Spleen (tissue), 7 donors: ENCODE measurements around the gene SORCS1.

ENCODE experiments used
- POLR2A ChIP-seq, 3 donors: fragments of 450-650 bp; IDR thresholded peaks; one replicate each; pipeline ENCODE4 v1.5.1; 2017; ENCODE audit warnings: antibody characterized with exemption in 3 of 3, mild to moderate bottlenecking in 1 of 3
- POLR2AphosphoS5 ChIP-seq, 3 donors: sonication (generic); formaldehyde crosslinking; IDR thresholded peaks; one replicate each; pipeline ENCODE4 v1.5.1; 2017; ENCODE audit warnings: antibody characterized with exemption in 3 of 3
- TF ChIP-seq, protein P1 (sequence below), 11 experiments: fragments of 200-600 bp in 7 of 11; fragments of 450-650 bp in 4 of 11; sonication (generic) in 4 of 11; IDR thresholded peaks in 8 of 11; conservative IDR thresholded peaks in 3 of 11; 1 replicate in 7 of 11; 2 replicates in 4 of 11; pipeline versions ENCODE4 v1.4.0 to v1.8.0; 2016 to 2021; ENCODE audit warnings: antibody characterized with exemption in 11 of 11, inconsistent platforms in 4 of 11, mild to moderate bottlenecking in 1 of 11
- donor health status: DM: no; HTN: no; CAD: no; lungs with moderate emphysema.
- donor health status: DM: no; HTN: no; CAD: no.
- donor health status: DM: no; HTN: no; CAD: no.

DNA sequence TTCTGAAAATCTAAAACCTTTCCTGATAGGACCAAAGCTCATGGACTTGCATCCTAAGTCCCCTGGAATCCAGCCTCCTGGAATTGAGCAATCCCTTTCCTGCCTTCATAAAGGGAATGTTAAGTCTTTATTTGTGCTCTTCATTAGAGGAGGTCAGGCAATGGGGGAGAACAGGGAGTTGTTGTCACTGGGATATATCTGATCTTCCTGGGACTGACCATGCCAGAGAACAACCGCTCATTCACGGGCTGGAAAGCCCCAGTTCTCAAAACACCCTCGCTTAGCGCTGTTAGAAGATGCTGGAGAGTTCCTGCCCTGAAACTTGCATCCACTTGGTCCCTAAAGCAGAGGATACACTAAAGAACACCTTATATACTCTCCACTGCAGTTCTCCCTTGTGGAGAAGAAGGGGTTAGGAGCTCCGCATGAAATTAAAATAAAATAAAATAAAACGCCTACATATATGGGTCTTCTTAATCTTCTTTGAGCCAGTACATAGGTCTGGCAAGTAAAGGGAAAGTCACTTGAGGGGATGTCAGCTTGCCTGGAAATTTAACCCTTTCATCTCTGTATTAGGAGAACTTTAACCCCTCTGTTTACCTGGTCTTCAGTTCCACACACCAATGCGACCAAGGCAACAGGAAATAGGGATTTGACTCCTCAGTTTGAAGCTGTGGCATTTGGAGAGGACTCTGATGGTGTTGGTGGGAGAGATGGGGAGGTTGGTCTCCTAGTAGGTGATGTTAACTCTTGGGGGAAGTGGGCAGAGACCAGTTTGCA, 1.2 kb downstream of the SORCS1 start:
- TF ChIP-seq, protein P1, sequence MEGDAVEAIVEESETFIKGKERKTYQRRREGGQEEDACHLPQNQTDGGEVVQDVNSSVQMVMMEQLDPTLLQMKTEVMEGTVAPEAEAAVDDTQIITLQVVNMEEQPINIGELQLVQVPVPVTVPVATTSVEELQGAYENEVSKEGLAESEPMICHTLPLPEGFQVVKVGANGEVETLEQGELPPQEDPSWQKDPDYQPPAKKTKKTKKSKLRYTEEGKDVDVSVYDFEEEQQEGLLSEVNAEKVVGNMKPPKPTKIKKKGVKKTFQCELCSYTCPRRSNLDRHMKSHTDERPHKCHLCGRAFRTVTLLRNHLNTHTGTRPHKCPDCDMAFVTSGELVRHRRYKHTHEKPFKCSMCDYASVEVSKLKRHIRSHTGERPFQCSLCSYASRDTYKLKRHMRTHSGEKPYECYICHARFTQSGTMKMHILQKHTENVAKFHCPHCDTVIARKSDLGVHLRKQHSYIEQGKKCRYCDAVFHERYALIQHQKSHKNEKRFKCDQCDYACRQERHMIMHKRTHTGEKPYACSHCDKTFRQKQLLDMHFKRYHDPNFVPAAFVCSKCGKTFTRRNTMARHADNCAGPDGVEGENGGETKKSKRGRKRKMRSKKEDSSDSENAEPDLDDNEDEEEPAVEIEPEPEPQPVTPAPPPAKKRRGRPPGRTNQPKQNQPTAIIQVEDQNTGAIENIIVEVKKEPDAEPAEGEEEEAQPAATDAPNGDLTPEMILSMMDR (IDR thresholded peaks at IDR 0.05 in 8 of 11, conservative IDR thresholded peaks at IDR 0.05 in 3 of 11), result no peak
- TF ChIP-seq POLR2A (IDR thresholded peaks at IDR 0.05) (no peak), POLR2AphosphoS5 (IDR thresholded peaks at IDR 0.05) (no peak)
